ENCODE results near the gene MAN2A2. TPM values are rescaled to one million over a fixed set of nuclear protein-coding genes. Genes with fewer than 3 reads are reported as not detected.
"Not testable (repeated sequence)": the region's sequence is repeated elsewhere in the genome, so short reads cannot be mapped to it uniquely, and the experiment has no call there.

MAN2A2 gene
- total RNA-seq, 2 donors from 2014 or later: 172 to 244 TPM

- no peak overlapping the region for H3K4me3 Mint-ChIP-seq
- no peaks in the 10 kb centered on the region for H3K27me3 Mint-ChIP-seq
- H3K36me3 Mint-ChIP-seq: peaks cover 18% of the 10 kb centered on the region
- H3K9me3 Mint-ChIP-seq: no peaks in the 10 kb centered on the region
- peaks cover 9 to 19% of the 10 kb centered on the region in 2 donors for H3K4me1 Mint-ChIP-seq (ENCODE audit: low read depth in 2 of 2)
- ATAC-seq (no peak), DNase-seq (ENCODE audit: low spot score) (no peak)
- no peak overlapping the region for H3K27ac Mint-ChIP-seq
Observed at GRCh38 chr15:90907838-90908507, 4.9 kb downstream of the MAN2A2 start.

GRCh38 chr15:90909449-90909848 lies 6.3 kb downstream of the MAN2A2 start:
- H3K4me3 Mint-ChIP-seq; H3K9me3 Mint-ChIP-seq; H3K27ac Mint-ChIP-seq; ATAC-seq; DNase-seq (ENCODE audit: low spot score); H3K27me3 Mint-ChIP-seq: not testable (repeated sequence)
- Mint-ChIP-seq H3K36me3 (peaks cover 18% of the 10 kb centered on the region), H3K4me1 (ENCODE audit: low read depth in 2 of 2) (peaks cover 9 to 14% of the 10 kb centered on the region in 2 donors)

- H3K27ac Mint-ChIP-seq: no peak overlapping the region
- no peaks in the 10 kb centered on the region for H3K27me3 Mint-ChIP-seq
- no peak for ATAC-seq
- DNase-seq (ENCODE audit: low spot score): no peak
- H3K9me3 Mint-ChIP-seq: no peaks in the 10 kb centered on the region
- peaks cover 18% of the 10 kb centered on the region for H3K36me3 Mint-ChIP-seq
- no peak overlapping the region for H3K4me3 Mint-ChIP-seq
- H3K4me1 Mint-ChIP-seq (ENCODE audit: low read depth in 2 of 2): peaks cover 9 to 12% of the 10 kb centered on the region in 2 donors
Observed at GRCh38 chr15:90909976-90910375, 6.9 kb downstream of the MAN2A2 start.

- Mint-ChIP-seq H3K4me1 (ENCODE audit: low read depth in 2 of 2) (peaks cover 4 to 5% of the 10 kb centered on the region in 2 donors), H3K4me3 (no peak overlapping the region), H3K27me3 (no peaks in the 10 kb centered on the region), H3K27ac (no peak overlapping the region), H3K36me3 (peaks cover 12% of the 10 kb centered on the region), H3K9me3 (no peaks in the 10 kb centered on the region)
- ATAC-seq (no peak), DNase-seq (ENCODE audit: low spot score) (no peak)
Observed at GRCh38 chr15:90910441-90911301, 7.6 kb downstream of the MAN2A2 start.

- ATAC-seq (no peak), DNase-seq (ENCODE audit: low spot score) (no peak)
- Mint-ChIP-seq H3K27ac (no peak overlapping the region), H3K36me3 (peaks cover 9% of the 10 kb centered on the region), H3K27me3 (no peaks in the 10 kb centered on the region), H3K9me3 (no peaks in the 10 kb centered on the region), H3K4me1 (ENCODE audit: low read depth in 2 of 2) (no peaks in the 10 kb centered on the region), H3K4me3 (no peak overlapping the region)
Observed at GRCh38 chr15:90911302-90911623, 8.2 kb downstream of the MAN2A2 start.

- H3K4me1 Mint-ChIP-seq (ENCODE audit: low read depth in 2 of 2): peaks cover 0 to 5% of the 10 kb centered on the region in 2 donors
- H3K27ac Mint-ChIP-seq: no peak overlapping the region
- H3K27me3 Mint-ChIP-seq: no peaks in the 10 kb centered on the region
- DNase-seq (ENCODE audit: low spot score) (no peak), ATAC-seq (peak in 1 of 2 donors; percentile 15)
- no peaks in the 10 kb centered on the region for H3K9me3 Mint-ChIP-seq
- no peak overlapping the region for H3K4me3 Mint-ChIP-seq
- peaks cover 15% of the 10 kb centered on the region for H3K36me3 Mint-ChIP-seq
Observed at GRCh38 chr15:90911906-90912769, 9.0 kb downstream of the MAN2A2 start.

- Mint-ChIP-seq H3K36me3 (peaks cover 15% of the 10 kb centered on the region), H3K9me3 (no peaks in the 10 kb centered on the region), H3K27ac (peak overlapping the region in 1 of 2 donors; percentile 39), H3K27me3 (no peaks in the 10 kb centered on the region), H3K4me3 (no peak overlapping the region), H3K4me1 (ENCODE audit: low read depth in 2 of 2) (peaks cover 0 to 6% of the 10 kb centered on the region in 2 donors)
- DNase-seq (ENCODE audit: low spot score) (no peak), ATAC-seq (no peak)
Observed at GRCh38 chr15:90912770-90913075, 9.6 kb downstream of the MAN2A2 start.

- Mint-ChIP-seq H3K27me3 (no peaks in the 10 kb centered on the region), H3K4me1 (ENCODE audit: low read depth in 2 of 2) (peaks cover 0 to 6% of the 10 kb centered on the region in 2 donors), H3K9me3 (no peaks in the 10 kb centered on the region), H3K27ac (peak overlapping the region in 1 of 2 donors; percentile 44), H3K4me3 (no peak overlapping the region), H3K36me3 (peaks cover 16% of the 10 kb centered on the region)
- ATAC-seq (peak in 1 of 2 donors; percentile 1), DNase-seq (ENCODE audit: low spot score) (no peak)
Observed at GRCh38 chr15:90913398-90913944, 10.4 kb downstream of the MAN2A2 start.

GRCh38 chr15:90914305-90915080 lies 11.4 kb downstream of the MAN2A2 start:
- Mint-ChIP-seq H3K4me3 (no peak overlapping the region), H3K27ac (no peak overlapping the region), H3K4me1 (ENCODE audit: low read depth in 2 of 2) (peaks cover 0 to 6% of the 10 kb centered on the region in 2 donors), H3K9me3 (no peaks in the 10 kb centered on the region), H3K36me3 (peaks cover 18% of the 10 kb centered on the region), H3K27me3 (no peaks in the 10 kb centered on the region)
- DNase-seq (ENCODE audit: low spot score): no peak
- ATAC-seq: no peak

GRCh38 chr15:90915216-90915807 lies 12.2 kb downstream of the MAN2A2 start:
- no peak overlapping the region for H3K4me3 Mint-ChIP-seq
- H3K9me3 Mint-ChIP-seq: no peaks in the 10 kb centered on the region
- H3K36me3 Mint-ChIP-seq: peaks cover 23% of the 10 kb centered on the region
- ATAC-seq: peak in 1 of 2 donors; percentile 2
- peaks cover 0 to 10% of the 10 kb centered on the region in 2 donors for H3K4me1 Mint-ChIP-seq (ENCODE audit: low read depth in 2 of 2)
- H3K27ac Mint-ChIP-seq: no peak overlapping the region
- DNase-seq (ENCODE audit: low spot score): no peak
- no peaks in the 10 kb centered on the region for H3K27me3 Mint-ChIP-seq

- H3K27me3 Mint-ChIP-seq: no peaks in the 10 kb centered on the region
- no peak overlapping the region for H3K27ac Mint-ChIP-seq
- ATAC-seq (peak in 1 of 2 donors; percentile 11), DNase-seq (ENCODE audit: low spot score) (no peak)
- peaks cover 2 to 10% of the 10 kb centered on the region in 2 donors for H3K4me1 Mint-ChIP-seq (ENCODE audit: low read depth in 2 of 2)
- no peak overlapping the region for H3K4me3 Mint-ChIP-seq
- H3K36me3 Mint-ChIP-seq: peaks cover 27% of the 10 kb centered on the region
- no peaks in the 10 kb centered on the region for H3K9me3 Mint-ChIP-seq
Observed at GRCh38 chr15:90915808-90916440, 12.8 kb downstream of the MAN2A2 start.

- DNase-seq (ENCODE audit: low spot score) (no peak), ATAC-seq (no peak)
- peaks cover 32% of the 10 kb centered on the region for H3K36me3 Mint-ChIP-seq
- no peak overlapping the region for H3K4me3 Mint-ChIP-seq
- H3K9me3 Mint-ChIP-seq: no peaks in the 10 kb centered on the region
- no peaks in the 10 kb centered on the region for H3K27me3 Mint-ChIP-seq
- no peak overlapping the region for H3K27ac Mint-ChIP-seq
- H3K4me1 Mint-ChIP-seq (ENCODE audit: low read depth in 2 of 2): peaks cover 7 to 10% of the 10 kb centered on the region in 2 donors
Observed at GRCh38 chr15:90916461-90916860, 13.4 kb downstream of the MAN2A2 start.

Measured in natural killer cell treated with Interleukin-12 subunit alpha and Interleukin-12 subunit beta and Interleukin-15 and Interleukin-18, amount 100 ng/mL, for 72 hours (primary cell).